HTERT RPE-1 (cell line): Measurements from ENCODE around the gene UBE2E3.
"Not testable (repeated sequence)": the region's sequence is repeated elsewhere in the genome, so short reads cannot be mapped to it uniquely, and the experiment has no call there.

Experiments used
- in situ Hi-C: fragments of 300-500 bp; cut with MboI; formaldehyde crosslinking; loops from 4 replicates; pipeline ENCODE4 v1.14.3; 2020; ENCODE audit warnings: low sequenced_read_pairs

The UBE2E3 gene

DNA sequence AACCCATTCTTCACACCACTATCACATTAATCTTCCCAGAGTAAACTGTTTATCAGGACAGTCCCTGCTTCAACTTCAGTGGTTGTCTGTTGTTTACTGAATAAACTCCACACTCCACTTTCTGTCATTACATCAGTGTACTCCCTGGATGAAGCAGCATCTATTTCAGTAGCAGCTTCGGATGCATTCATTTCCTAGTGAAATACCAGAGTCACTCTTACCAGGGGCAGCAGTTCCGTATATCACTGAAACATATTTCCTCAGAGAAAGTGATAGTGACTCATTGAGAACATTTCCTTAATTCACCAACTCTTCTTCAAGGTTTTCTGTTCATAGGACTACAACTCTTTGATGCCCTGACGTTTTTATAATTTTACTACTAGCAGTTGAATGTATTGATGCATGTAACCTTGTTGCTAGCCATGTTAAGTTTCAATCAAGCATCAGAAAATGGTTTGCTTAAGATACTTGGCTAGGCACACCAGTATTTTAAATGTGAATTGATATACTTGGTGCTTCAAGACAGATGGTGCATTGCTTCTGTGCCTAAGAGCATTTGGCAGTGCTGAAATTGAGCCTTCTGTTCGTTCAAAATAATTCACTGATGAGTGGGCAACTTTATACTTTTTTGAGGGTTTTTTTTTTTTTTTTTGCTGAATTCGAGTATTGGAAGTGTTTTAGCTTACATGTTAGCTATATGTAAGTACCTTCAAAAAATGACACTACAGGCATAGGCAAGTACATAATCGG is 92.3 kb downstream of the UBE2E3 start:
- in situ Hi-C loops = no loop called here

DNA sequence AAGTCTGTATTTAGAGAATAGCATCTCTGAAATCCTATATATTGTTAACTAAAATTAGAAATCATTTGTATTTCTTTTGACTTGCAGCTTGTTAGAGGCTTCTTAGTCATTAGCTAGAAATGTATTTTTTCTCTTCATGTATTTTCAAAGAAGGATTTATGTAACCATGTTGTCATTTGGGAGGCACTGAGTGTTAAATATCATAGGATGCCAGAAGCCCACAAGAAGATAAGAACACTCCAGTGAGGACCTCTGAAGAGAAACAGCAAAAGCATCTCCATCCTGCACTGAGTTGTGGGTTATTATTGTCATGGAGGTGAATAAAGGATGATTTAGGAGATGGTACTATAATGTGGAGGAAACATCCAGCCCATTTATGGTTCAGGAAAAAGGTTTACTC is 93.5 kb downstream of the UBE2E3 start:
- in situ Hi-C loops = no loop called here

DNA sequence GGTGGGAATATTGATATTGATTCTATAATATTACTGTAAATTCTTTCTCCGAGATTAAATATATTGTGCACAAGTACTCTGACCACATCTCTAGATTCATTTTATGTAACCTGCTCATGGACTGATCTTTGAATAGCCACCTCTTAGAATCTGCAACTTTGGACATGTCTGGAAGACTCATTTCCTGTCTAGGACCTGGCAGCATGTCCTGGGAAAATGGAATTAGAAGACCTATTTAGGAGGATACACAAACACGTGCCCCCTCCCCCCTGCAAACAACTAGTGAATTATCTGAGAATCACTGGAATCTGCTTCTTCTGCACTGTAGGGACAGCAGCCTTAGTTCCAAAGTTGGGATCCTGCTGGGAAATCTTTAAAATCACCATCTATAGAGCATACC is 94.1 kb downstream of the UBE2E3 start:
- in situ Hi-C loops = no loop called here

DNA sequence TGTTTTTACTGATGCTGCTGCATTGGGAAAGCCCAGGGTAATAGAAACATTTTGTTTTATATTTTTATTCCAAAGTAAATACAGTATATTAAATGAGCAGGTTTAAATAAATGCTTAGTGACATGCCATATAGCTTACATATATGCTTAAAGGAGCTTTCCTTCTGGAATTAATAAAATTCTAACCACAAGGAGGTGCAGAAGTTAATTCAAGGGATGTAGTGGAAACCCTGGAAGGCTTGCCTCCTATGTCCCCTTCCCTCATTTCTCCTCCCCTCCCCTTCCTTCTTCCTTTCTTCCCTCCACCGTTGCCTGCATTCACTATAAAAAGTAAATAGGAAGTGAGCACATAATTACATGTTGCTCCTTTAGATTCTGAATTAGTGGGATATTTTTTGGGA is 96.3 kb downstream of the UBE2E3 start:
- in situ Hi-C loops = no loop called here

DNA sequence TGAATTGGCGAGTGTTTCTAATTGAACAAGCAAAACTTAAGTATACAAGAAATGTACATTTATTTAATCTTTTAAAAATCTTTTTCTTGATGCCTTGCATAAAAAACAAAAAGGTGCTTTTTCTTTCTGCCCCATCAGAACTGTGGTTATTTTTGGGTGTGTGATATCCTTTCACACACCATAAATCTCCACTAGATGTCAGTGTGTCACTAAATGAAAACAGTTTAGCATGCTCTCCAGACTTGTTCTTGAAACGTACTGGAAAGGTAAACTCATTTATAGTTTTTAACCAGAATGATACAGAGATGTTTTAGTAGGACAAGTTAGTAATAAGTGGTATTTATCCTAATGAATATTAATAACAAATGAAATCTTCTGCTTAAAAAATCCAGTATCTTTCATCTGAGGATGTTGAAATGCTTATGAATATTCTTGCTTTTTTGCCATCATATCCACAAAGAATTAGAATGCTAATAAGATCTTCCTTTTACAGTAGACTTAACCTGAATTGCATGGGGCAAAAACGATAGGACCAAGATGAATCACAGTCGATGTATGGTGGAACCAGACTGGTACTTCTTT is 96.8 kb downstream of the UBE2E3 start:
- in situ Hi-C loops = no loop called here

DNA sequence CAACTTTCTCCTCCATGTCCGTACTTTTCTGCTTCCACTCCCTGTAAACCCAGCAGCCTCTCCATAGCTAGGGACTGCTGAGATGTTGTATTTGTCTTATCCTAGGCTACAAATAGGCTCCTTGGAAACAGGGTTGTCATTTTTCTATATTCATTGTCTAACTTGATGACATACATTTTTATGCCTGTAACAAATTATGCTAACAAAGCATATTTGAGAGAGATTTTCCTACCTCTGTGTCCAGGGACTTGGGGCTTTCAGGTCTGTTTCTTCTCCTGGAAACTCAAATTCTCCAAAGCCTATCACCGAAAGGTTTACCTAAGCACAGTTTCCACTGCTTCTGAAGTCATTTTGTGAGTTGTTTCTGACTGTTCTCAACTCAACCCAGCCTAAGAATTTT is 102.7 kb downstream of the UBE2E3 start:
- in situ Hi-C loops = no loop called here

DNA sequence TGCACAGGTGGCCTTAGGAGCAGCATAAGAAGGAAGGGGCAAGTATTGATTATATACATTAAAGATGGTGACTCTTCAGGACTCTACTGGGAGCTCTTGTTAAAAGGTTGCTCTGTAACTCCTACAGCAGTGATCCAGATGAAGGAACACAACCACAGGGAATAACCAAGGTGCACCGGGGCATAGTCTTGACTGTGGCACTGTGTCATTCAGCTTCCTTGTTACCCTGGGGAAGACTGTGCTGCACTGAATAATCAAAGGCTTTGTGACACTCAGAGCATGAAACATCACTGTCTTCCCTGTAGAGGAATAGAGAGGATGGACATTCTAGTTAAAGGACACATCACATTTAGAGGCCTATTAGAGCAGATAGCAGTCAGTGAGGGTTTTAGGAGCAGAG is 105.3 kb downstream of the UBE2E3 start:
- in situ Hi-C loops = no loop called here

DNA sequence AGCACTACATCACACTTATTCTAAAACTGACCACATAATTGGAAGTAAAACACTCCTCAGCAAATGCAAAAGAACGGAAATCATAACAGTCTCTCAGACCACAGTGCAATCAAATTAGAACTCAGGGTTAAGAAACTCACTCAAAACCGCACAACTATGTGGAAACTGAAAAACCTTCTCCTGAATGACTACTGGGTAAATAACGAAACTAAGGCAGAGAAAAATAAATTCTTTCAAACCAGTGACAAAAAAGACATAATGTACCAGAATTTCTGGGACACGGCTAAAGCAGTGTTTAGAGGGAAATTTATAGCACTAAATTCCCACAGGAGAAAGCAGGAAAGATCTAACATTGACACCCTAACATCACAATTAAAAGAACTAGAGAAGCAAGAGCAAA is 111.5 kb downstream of the UBE2E3 start:
- in situ Hi-C loops = not testable (repeated sequence)

DNA sequence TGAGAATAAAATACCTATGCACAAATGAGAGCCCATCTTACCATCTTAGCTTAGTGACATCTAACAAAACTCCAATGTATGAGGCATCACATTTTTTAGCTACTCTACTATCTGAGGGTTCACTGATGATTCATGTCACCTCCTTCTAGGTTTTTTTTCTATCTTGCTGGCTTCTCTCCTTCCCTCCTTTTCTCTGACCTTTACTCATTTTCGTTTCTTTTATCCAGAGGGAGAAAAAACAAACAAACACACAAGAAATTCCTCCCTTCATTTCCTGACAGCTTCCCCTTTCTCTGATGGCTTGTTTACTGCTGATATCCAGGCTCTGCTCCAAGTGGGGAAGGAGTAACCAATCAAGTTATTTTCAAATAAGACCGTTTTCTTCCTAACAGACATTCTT is 115.1 kb downstream of the UBE2E3 start:
- in situ Hi-C loops = no loop called here

DNA sequence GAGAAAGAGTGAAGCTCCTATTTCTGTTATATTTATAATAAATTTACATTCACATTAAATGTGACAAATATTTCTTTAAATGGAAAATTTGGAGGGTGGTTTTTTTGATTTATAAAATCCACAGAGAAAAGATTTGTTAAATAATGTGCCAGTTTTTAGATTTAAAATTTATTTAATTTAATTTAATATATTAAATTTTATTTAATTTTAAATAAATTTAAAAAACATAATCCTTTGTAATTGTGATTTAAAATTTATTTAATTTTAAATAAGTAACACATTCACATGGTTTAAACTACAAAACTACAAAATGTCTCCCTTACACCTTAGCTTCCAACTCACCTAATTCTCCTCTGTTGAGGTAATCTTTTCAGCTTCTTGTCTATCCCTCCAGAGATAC is 123.3 kb downstream of the UBE2E3 start:
- in situ Hi-C loops = no loop called here

DNA sequence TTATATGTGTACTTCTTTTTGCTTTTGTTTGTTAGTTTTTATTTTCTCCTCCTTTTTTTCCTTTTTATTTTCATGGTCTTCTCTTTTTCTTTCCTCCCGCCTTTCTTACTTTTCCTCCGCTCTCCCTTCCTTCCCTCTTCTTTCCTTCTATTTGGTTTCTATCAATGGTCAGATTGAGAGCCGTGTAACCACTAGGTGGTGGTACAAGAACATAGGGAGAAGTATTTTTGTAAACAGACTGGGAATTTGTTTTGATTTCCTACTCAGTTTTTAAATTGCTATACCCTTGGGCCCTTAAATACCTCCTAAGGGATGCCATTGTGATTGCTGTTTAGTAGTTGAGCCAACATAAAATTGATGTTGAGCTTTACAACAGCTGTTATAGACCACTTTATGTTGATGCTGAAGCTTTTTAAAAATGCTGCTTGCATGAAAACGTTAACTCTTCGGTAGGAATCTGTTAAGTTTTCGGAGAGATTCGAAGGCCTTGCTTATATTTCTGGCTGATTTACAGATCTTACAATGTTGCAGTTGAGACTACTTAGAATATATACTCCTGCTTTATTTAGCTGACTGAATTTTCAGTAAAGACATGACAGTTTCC is 124.2 kb downstream of the UBE2E3 start:
- in situ Hi-C loops = no loop called here

DNA sequence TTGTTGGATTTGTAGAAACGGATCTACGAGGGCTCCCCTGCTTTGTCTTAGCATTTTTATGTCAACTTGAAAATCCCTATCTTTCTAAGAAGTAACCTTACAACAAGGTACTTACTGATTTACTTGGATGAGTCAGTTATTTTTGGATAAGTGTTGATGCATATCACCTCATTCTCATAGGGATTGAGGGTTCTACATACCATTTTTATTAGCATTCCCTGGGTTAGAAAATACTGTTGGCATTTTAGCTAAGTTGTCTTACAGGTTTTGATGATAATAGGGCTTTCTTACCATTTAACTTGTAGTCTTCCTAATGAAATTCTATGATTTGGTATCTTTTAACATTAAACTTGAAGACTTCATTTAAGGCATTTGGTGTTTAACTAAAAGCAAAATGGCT is 125.2 kb downstream of the UBE2E3 start:
- in situ Hi-C loops = no loop called here

DNA sequence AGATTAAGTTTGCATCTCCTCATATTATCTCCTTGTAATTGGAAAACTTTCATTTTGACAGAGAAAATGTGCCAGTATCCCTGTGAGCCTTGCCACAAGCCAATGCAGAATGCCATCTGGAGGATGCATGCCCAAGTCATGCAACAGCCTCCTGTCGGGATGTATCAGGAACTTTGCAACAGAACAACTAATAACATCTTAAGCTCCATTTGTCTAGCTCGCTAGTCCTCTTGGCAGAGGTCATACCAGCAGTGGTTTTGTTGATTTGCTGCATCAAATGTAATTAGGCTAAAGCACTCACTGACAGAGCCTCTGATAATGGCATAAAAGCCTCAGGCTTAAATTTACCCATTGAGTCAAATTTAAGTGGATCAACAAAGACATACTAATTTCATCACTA is 125.8 kb downstream of the UBE2E3 start:
- in situ Hi-C loops = no loop called here

DNA sequence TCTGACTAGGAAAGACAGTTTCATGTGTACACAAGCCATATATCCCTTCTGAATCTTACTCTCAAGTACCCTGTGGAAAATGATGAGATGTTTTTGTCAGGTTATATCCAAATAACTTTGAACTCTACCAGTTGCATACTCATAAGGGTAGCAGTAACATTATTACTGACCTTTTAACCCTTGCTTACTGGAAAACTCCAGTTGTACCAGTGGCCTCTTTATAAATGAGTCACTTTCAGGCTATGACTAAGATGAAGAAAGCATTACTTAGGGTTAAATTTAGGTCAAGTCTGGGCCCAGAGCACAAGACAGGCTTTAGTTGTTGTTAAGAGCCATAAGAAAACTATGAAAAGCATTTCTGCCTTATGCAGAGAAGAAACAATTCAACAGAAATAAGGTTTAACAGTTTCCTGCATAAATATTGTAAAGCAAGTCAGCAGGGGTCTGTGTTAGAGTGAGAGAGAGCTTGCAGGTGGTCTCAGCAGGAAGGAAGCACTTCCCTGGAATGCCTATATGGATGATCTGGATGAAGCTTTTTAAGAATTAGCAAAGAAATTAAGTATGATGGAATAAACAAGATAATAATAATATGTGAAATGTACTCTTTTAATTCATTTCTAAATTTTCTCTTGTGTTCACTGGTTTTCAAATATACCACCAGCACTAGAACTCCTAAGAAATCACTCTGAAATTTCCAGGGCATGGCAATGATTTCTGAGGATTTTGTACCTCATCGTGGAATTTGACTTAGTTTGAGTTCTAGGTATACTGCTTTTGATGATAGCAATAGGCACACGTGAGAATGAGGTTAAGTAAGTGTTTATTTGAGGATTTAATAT is 126.6 kb downstream of the UBE2E3 start:
- in situ Hi-C loops = no loop called here

DNA sequence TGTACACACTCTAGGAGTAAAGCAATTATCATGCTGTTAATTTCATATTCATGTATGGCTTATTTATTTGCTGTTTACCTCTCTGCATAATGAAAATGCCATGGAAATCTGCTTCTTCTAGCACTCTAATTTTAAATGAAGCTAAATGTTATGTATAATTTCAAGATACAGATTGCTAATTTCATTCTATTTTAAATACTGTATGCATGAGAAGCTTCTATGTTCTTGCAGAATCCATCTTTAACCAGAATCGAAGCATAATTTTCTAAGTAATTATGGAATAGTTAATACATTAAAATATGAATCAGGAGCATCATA is 127.2 kb downstream of the UBE2E3 start:
- in situ Hi-C loops = no loop called here

DNA sequence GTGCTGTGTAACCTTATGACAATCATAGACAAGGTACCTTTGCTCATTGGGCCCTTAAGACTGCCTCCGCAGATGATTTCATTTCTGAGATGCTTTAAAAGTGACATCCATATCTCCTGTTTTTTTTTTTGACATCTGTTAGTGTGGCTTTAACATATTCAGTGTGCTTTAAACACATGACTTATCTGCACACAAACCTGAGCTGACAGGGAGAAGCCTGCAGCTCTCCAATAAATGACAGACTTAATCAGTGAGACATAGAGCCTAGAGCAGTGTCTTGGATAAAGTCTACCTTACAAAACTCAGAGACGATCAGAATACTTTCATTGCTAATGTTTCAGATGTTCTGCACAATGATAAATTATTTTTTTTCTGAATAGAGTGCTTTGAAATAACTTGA is 130.7 kb downstream of the UBE2E3 start:
- in situ Hi-C loops = no loop called here

DNA sequence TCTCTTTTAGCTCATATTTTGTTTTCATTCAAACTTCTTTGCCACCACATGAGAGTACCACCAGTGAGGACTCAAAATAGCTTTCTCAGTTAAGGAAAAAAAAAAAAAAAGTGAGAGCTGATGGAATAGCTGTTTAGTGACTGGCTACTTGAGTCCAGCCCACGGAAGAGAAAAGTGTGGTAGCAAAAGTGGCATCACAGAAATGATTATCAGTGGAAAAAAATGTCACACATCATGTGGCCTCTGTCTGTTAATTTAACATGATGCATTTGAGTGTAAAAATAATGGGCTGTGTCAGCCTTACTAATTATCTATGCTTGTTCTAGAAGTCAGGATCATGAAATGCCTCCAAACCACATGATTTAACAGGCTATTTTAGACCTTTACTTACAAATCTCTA is 132.5 kb downstream of the UBE2E3 start:
- in situ Hi-C loops = no loop called here
